Measurements from ENCODE around the gene ZNF385B.
"Not testable (repeated sequence)": the region's sequence is repeated elsewhere in the genome, so short reads cannot be mapped to it uniquely, and the experiment has no call there.

ZNF385B gene

GRCh38 chr2:179893616-179894015 is 32.2 kb upstream of the ZNF385B start:
- H3K4me3 ChIP-seq (replicated peaks; ENCODE audit: low read depth, low read length), result no peak overlapping the region
- TF ChIP-seq CTCF (IDR thresholded peaks at IDR 0.05; ENCODE audit: low read length, missing control alignments), result no peak
- no peak for DNase-seq (ENCODE audit: low read depth)

GRCh38 chr2:179891237-179891636 is 29.8 kb upstream of the ZNF385B start:
- no peak for DNase-seq (ENCODE audit: low read depth)
- H3K4me3 ChIP-seq (replicated peaks; ENCODE audit: low read depth, low read length), result no peak overlapping the region
- TF ChIP-seq CTCF (IDR thresholded peaks at IDR 0.05; ENCODE audit: low read length, missing control alignments), result no peak

GRCh38 chr2:179890666-179891065 is 29.3 kb upstream of the ZNF385B start:
- H3K4me3 ChIP-seq (replicated peaks; ENCODE audit: low read depth, low read length), result no peak overlapping the region
- TF ChIP-seq CTCF (IDR thresholded peaks at IDR 0.05; ENCODE audit: low read length, missing control alignments), result no peak
- no peak for DNase-seq (ENCODE audit: low read depth)

- H3K4me3 ChIP-seq (replicated peaks; ENCODE audit: low read depth, low read length); DNase-seq (ENCODE audit: low read depth): not testable (repeated sequence)
Measured at GRCh38 chr2:179888642-179889041, 27.2 kb upstream of the ZNF385B start.

- no peak overlapping the region for H3K4me3 ChIP-seq (replicated peaks; ENCODE audit: low read depth, low read length)
- no peak for DNase-seq (ENCODE audit: low read depth)
- TF ChIP-seq CTCF (IDR thresholded peaks at IDR 0.05; ENCODE audit: low read length, missing control alignments), result no peak
Measured at GRCh38 chr2:179884193-179884592, 22.8 kb upstream of the ZNF385B start.

- TF ChIP-seq CTCF (IDR thresholded peaks at IDR 0.05; ENCODE audit: low read length, missing control alignments), result no peak
- no peak for DNase-seq (ENCODE audit: low read depth)
Measured at GRCh38 chr2:179882851-179883806, 21.7 kb upstream of the ZNF385B start.

GRCh38 chr2:179877601-179878364 is 16.4 kb upstream of the ZNF385B start:
- peak; percentile 20 for DNase-seq (ENCODE audit: low read depth)
- no peak for TF ChIP-seq CTCF (IDR thresholded peaks at IDR 0.05; ENCODE audit: low read length, missing control alignments)
- no peak overlapping the region for H3K4me3 ChIP-seq (replicated peaks; ENCODE audit: low read depth, low read length)

More at GRCh38 chr2:179882851-179883806, 21.7 kb upstream of the ZNF385B start:
- no peak overlapping the region for H3K4me3 ChIP-seq (replicated peaks; ENCODE audit: low read depth, low read length)

Measured in fibroblast of pulmonary artery (primary cell).